GM21526 (cell line): ENCODE measurements around the gene TDP1.
"Not testable (repeated sequence)": the region's sequence is repeated elsewhere in the genome, so short reads cannot be mapped to it uniquely, and the experiment has no call there.

Experiments used
- ATAC-seq: cut with Tn5 transposase; IDR thresholded peaks from one replicate; pipeline ENCODE4 v1.9.1; 2021; ENCODE audit warnings: moderate library complexity; ENCODE audit not compliant: unreplicated experiment, low FRiP score

Gene TDP1

GRCh38 chr14:90089486-90089885 lies 133.8 kb downstream of the TDP1 start:
- not testable (repeated sequence) for ATAC-seq

DNA sequence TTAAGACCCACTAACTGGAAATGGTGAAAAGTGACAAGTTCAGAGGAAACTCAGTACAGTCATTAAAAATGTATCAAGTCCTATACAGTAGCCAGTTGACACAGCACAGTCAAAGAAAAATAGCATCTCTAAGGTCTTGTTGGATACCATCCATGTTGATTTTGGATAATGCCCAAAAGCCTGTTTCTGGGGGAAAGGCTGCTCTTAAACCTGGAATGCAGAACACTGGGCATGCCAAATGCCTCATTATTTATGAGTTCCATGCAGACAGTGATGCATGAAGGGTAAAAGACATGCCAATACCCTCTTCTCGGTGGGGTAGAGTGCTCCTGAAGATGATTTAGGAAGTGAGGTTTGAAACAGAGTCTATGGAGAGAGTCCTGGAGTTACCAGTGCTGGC lies 135.7 kb downstream of the TDP1 start:
- no peak for ATAC-seq

- no peak for ATAC-seq
Measured at GRCh38 chr14:90093942-90094595, 138.3 kb downstream of the TDP1 start.
